GM19463 (cell line): Measurements from ENCODE around the gene SYNCRIP.
"Not testable (repeated sequence)": the region's sequence is repeated elsewhere in the genome, so short reads cannot be mapped to it uniquely, and the experiment has no call there.

Experiments used
- ATAC-seq: cut with Tn5 transposase; IDR thresholded peaks from one replicate; pipeline ENCODE4 v1.9.1; 2021; ENCODE audit warnings: mild to moderate bottlenecking, moderate library complexity; ENCODE audit not compliant: unreplicated experiment

Gene SYNCRIP

DNA sequence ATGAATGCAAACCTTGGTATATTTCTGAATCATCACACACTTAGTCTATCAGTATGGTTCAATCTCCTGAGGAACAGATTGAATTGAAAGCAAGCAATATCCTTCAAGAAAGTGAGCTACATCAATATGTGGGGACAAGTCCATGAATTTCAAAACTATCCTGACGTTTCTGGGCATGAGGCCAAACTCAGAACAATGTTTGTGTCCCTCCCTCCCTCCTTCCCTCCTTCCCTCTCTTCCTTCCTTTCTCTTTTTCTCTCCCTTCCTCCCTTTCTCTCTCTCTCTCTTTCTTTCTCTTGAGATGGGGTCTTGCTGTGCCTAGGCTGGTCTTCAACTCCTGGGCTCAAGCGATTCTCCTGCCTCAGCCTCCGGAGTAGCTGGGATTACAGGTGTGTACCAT, 27.9 kb upstream of the SYNCRIP start:
- ATAC-seq, result no peak

DNA sequence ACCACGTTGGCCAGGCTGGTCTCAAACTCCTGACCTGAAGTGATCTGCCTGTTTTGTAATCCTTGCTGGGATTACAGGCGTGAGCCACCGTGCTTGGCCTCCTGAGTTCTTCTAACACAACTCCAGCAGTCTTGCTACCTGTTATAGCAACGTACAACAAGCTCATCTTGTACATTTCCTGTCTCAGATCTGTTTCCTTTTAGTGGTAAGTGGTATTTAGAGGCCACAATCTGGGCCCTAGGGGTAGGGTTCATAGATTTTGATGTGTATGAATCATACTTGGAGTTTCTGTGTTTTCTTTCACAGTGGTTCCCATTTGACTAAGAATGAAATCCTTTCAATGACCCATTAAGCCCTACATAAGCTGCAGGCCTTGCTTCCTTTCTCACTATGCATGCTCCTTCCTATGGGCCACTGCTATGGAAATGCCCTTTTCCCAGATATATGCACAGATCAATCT, 27.1 kb upstream of the SYNCRIP start:
- peak; percentile 92 for ATAC-seq

- no peak for ATAC-seq
Observed at GRCh38 chr6:85662251-85662650, 19.6 kb upstream of the SYNCRIP start.

GRCh38 chr6:85660181-85660611, 17.5 kb upstream of the SYNCRIP start:
- no peak for ATAC-seq

GRCh38 chr6:85650606-85651005, 7.9 kb upstream of the SYNCRIP start:
- no peak for ATAC-seq

DNA sequence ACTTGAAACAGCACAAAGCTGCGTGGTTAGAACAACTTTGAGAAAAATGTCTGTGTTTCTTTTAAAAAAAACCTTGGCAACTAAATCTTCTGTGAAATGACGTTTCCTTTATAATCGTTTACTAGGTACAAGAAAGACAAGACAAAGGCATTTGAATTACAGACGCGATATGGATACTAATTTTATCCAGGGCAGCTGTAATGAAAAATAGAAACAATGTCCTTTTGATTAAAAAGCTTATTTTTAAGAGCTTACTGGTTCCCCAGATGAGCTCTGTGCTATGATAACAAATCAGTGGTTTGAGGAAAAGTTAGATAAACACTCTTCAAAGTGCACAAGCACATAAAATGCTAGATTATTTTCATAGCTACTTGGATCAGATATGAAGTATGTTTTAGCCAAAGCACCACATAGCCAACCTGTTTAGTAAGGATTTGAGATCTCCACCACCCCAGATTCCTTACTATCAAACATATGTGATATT, 1.6 kb upstream of the SYNCRIP start:
- ATAC-seq, result no peak

DNA sequence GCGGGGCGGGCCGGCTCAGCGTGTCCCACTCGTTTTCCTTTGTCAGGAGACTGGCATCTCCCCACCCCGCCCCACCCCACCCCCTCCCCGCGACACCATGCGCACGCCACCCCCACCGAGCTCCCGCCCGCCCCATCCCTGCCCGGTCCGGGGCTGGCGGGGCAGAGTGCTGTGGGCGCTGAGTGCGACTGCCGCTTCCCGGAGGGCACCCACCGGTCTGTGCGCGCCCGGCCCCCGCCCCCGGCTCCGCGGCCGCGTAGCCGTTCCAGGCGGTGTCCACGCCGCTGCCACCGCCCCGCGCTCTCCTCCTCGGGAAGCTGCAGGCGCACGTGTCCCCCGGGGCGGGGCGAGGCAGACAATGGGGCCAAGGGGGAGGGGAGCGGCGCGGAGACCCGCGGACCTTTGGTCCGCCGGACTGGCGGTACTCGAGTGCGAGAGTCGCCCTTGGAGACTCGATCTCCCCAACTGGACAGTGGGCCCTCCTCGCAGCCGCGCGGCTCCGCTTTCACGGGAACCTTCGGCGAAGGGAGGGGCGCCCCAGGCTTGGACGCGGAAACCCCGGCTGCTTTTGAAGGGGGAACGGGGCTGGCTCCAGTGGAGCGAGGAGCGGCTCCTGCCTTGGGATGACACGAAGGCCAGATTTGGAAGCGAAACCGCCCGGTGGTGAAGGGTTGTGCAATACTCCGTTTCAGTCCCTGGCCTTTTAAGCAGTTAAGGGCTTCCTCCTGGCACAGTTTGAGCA, 1.0 kb upstream of the SYNCRIP start:
- peak; percentile 46 for ATAC-seq

DNA sequence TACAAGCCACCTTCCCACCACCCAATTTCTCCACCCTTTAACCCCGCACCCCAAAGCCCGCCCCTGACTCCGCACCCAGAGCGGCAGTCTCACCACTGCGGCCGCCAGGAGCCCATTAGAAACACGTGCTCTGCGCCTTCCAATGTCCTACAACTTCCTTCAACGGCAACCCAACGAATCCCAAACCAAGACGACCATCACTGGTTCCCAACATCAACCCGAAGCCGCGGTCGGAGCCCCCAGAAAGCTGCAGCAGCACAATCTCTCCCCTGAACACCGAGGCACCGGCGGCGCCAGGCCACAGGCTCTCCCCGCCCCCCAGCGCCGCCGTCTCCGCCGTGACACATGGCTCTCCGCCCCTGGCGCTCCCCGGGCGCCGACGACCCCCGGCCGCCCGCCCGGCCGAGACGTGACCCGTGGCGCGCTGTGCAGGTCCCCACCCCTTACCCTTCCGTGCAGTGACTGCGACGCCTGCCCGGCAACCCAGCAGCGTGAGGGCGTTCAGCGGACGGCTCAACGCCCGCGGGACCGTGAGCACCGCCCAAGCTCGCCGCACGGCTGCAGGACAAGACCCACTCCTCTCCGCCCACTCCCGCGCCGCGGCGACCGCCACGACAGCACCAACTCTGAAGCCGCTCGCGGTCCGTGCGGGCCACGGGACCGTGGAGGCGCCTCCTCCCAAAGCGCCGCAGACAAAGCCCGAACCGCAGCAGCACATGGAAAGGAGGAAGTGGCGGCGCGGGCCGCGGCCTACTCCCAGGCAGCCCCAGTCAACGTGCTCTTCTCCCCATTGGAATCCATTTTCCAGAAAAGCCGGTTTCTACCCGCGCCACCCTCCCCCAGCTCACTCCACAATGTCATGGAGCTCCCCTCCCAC, 551 bp downstream of the SYNCRIP start:
- no peak for ATAC-seq

DNA sequence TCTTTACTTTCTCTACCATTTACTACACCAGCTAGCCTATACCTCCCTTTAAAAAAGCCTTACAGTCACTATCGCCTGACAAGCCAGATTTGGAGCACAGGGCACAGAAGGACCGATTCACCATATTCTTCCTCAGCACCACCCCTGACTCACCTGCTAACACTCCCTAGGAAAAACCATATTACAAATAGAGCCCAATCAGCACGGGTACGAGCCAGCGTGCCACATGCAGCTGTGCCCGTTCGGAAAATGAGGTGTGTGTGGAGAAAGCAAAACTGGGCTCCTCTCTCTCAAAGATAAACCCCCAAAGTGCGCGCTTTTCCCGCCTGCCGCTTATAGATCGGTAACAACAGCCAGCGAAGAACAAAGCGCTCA, 1.2 kb downstream of the SYNCRIP start:
- ATAC-seq, result no peak

DNA sequence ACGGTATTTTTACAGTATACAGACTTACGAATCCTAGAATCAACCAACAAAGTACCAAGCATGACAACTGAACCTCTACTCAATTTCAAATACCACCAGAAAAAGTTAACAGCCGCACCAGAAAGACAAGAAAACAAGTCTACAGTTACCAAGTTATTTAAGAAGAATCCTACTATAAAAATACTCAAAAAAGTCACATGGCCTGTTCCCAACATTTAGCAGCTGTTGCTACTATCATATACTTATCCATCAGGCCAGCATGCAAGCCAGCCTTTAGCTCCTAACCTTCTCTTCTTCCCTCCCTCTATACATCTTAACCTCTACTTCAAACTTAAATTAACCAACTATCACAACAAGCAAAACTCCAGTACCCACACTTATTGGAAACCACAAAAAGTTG, 1.9 kb downstream of the SYNCRIP start:
- no peak for ATAC-seq

DNA sequence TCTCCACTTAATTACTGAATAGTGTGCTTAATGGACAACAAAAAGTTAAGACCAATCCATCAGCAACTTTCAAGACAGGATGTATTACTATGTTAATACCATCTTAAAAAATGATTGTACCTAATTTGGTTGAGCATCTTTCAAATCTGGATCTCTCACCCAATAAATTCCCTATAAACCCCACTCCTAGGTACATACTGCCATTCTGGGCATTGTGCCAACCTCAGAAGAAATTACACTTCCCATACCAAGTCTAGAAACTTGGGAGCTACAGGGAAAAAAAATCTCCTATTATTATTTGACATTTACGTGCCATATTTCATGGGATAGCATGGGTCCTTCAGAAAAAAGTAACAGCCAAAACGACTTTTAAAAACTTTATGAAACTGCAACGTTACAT, 5.1 kb downstream of the SYNCRIP start:
- no peak for ATAC-seq

DNA sequence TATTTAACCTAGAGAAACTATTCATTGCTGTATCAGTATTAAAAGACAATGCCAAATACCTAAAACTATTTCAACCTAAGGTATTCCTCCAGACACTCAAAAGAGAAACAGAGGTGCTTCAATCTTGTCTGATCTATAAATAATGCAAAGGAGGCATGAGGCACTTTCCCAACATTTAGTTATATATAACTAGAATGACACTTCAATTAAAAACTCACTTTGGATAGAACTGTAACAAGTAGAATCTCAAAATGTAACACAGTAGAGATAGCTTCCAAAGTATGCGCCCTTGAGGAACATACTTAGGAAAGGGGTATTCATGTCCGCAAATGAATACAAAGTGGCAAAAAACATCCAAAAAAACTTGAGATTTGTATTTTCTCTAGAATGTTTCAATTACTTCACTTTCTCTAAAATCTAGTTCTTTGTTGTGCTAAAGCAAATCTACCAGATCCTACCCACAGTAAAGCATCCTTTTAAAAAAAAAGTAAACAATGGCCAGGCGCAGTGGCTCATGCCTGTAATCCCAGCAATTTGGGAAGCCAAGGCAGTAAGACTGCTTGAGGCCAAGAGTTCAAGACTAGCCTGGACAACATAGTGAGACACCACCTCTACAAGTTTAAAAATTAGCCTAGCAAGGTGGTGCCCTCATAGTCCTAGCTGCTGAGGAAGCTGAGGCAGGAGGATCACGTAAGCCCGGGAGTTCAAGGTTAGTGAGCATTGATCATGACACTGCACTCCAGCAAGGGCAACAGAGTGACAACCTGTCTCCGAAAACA, 10.3 kb downstream of the SYNCRIP start:
- no peak for ATAC-seq

DNA sequence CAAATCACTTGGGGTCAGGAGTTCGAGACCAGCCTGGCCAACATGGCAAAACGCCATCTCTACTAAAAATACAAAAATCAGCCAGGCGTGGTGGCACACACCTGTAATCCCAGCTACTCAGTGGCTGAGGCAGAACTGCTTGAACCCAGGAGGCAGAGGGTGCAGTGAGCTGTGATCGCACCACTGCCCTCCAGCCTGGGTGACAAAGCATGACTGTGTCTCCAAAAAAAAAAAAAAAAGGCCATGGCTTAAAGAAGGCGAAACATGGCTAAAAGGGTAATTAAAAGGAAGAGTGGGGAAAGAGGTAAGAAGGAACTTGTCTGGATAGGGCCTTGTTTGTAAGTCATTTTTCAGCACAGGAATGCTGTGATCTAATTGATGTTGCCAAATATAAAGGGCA, 11.6 kb downstream of the SYNCRIP start:
- ATAC-seq, result not testable (repeated sequence)

GRCh38 chr6:85628353-85628752, 14.3 kb downstream of the SYNCRIP start:
- ATAC-seq, result no peak

DNA sequence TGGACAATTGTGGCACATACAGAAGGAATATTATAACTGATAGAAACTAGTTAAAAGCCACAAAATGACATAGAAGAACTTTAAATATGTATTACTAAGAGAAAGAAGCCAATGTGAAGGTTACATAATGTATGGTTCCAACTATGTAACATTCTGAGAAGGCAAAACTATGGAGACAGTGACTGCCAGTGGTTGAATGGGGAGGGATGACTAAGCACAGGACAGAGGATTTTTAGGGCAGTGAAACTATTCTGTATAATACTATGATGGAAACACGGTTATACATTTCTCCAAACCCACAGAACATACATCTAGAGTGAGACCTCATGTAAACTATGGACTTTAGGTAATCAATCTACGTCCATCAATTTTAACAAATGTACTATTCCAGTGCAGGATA, 22.4 kb downstream of the SYNCRIP start:
- ATAC-seq, result no peak

DNA sequence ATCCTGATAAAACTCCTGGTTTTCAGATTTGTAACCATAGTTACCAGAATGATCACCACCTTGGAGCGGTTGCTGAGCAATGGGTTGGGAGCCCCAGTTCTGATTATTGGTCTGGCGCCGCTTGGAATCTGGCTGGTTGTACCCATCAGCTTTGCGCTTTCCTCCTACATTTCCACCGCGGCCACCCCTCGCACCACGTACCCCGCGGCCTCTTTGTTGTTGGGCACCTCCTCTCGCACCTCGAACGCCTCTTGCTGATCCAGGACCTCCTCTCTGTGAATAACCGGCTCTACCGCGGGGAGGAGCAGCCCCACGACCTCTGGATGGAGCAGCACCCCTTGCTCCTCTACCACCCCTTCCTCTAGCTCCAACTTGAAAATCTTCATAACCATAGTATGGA, 27.9 kb downstream of the SYNCRIP start:
- no peak for ATAC-seq

DNA sequence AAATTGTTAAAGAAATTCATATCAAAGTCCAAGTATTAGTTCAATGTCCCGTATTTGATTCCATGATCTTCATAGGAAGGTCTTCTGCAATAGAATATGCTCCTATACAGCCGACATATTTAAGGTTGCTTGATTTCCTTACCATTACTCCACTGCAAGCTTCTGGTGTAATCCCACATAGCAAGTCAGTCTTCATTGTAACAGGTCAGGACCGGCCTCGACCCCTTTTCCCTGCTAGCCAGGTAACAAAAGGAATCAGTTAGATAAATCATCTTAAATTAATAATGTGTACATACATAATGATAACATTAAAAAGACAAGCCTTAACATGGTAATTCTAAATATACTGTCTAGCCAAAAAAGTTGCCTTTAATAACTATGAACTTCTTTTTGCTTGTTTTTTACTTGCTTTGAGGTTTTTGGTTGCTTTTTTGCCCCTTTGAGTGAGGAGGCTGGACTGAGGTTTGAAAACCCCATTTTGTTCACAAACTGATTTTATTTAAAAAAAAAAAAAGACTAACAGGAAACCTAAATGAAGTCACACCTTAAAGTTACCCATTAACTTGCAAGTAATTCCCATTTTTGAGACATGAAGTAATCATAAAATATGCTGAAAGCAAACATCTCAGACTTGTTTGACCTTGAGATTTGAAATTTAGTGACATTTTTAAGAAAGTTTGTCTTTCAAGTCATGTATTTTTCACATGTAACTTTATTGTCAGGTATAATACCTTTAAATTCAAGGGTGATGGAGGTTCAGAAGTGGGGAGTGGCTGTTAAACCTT, 29.8 kb downstream of the SYNCRIP start:
- ATAC-seq, result no peak

DNA sequence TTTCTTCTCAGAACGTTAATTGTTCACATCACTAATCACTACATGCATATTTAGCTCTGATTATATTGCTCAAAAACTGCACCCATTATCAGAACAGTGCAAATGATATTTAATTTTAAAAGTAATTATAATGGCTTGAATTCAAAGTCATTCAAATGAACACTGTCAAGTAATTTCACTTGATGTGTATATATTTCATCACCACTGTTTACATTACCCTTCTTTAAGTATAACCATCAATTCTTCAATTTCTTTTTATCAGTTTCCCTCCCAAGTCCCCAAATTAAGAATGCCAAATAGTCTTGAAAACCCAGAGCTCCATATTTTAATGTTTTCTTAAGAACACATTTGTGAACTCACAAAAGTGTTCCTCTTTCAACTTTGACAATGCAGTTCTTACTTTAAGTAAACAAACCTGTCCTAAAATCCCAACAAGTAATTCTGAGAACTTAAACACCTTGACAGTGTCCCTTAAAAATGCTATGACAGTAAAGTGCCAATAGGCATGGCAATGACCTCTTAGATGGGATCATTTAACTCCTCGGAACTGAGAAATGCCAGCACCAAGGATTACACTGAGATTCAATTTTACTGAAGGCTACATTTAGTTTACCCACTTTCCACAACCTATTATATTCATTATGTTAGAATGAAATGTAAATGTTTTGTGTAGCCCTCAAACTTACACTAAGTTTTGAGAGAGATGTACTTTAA, 32.3 kb downstream of the SYNCRIP start:
- ATAC-seq, result no peak

GRCh38 chr6:85602100-85602499, 40.6 kb downstream of the SYNCRIP start:
- ATAC-seq, result no peak
